Measurements from ENCODE around the gene F10.
A peak's percentile ranks its signal among the peaks of the same experiment; 100 is the strongest.

Gene F10

DNA sequence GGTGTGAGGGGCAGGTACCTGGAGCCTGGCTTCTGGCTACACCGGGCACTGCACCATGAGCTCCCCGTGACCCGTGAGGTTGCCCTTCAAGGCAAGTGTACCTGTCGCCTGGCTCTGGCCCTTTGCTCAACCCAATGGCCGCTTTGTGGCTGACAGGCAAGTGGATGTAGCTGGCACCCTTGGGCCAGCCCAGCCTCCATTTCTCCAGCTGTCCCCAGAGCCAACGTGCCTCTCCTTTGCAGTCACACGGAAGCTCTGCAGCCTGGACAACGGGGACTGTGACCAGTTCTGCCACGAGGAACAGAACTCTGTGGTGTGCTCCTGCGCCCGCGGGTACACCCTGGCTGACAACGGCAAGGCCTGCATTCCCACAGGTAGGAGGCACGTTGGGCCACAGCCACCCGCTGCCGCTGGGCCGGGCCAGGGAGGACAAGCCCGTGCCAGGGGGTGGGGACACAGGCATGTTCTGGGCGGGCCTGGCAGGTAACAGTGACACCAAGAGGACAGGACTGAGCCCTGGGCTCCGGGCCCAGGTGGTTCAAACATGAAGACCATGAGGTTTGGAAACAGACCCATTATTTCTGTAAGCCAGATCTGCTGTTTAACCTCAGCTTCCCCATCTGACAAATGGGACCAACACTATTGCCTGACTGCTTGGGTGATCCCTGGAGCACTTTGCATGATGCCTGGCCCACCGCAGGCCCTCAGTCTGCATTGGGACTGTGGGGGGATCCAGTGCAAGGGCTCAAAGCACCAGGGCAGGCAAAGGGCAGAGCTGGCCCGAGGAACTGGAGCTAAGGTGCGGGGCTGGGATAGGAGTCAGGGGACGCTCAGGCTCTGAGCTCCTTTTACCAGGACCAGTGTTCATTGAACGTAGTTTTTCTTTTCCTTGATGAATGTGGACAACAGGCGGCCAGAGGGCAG lies 18.3 kb downstream of the F10 start:
- H2BK5ac ChIP-seq (ENCODE audit: low read length), result peak overlapping the region; percentile 89
- peak overlapping the region; percentile 91 for H2BK15ac ChIP-seq (ENCODE audit: low read length)
- peaks cover 0 to 24% (median 0%) of the 10 kb centered on the region in 3 experiments for H3K27me3 ChIP-seq (ENCODE audit: control insufficient read depth in 3 of 3, insufficient read depth in 3 of 3, low read depth in 1 of 3, low read length in 3 of 3)
- no peak overlapping the region for H3K27ac ChIP-seq (replicated peaks; ENCODE audit: low read length)
- no peaks in the 10 kb centered on the region for H3K36me3 ChIP-seq (replicated peaks in 1 of 2; ENCODE audit: control insufficient read depth in 2 of 2, insufficient read depth in 2 of 2, low read length in 2 of 2)
- peaks cover 5 to 15% of the 10 kb centered on the region in 2 donors for H3K4me1 ChIP-seq (ENCODE audit: control insufficient read depth in 2 of 2, insufficient read depth in 1 of 2, low read depth in 1 of 2, low read length in 2 of 2)
- H3K4me3 ChIP-seq (ENCODE audit: low read length in 2 of 2), result no peak overlapping the region
- H2AK5ac ChIP-seq (ENCODE audit: low read depth, low read length), result peak overlapping the region; percentile 77
- H2BK120ac ChIP-seq (ENCODE audit: low read depth, low read length), result no peak overlapping the region
- no peak overlapping the region for H3K14ac ChIP-seq (ENCODE audit: low read length)
- no CpG with 5 or more reads among the region's 26 CpGs for WGBS, 2 donors (ENCODE audit: extremely low coverage in 2 of 2, insufficient read length in 2 of 2, insufficient replicate concordance in 1 of 2)
- H3K4me2 ChIP-seq (ENCODE audit: insufficient read depth, low read length, poor library complexity, severe bottlenecking), result no peak overlapping the region
- peak overlapping the region; percentile 98 for H2BK12ac ChIP-seq (ENCODE audit: low read length)
- H3K23ac ChIP-seq (ENCODE audit: low read depth, low read length, poor library complexity), result no peak overlapping the region
- no peak for DNase-seq (ENCODE audit: low spot score)
- no peak overlapping the region for H2AFZ ChIP-seq (ENCODE audit: low read length)
- no peak overlapping the region for H3K9ac ChIP-seq (ENCODE audit: low read depth, low read length, poor library complexity)
- H3K79me1 ChIP-seq (ENCODE audit: low read depth, low read length), result peaks cover 3% of the 10 kb centered on the region
- peak overlapping the region; percentile 77 for H3K18ac ChIP-seq (ENCODE audit: low read length)
- no peak overlapping the region for H4K8ac ChIP-seq (ENCODE audit: low read depth, low read length)
- H3K9me3 ChIP-seq (replicated peaks in 1 of 2; ENCODE audit: control insufficient read depth in 2 of 2, insufficient read depth in 1 of 2, low read depth in 1 of 2, low read length in 2 of 2), result no peaks in the 10 kb centered on the region
- H3K4ac ChIP-seq (ENCODE audit: low read length), result no peak overlapping the region
- H4K91ac ChIP-seq (ENCODE audit: low read depth, low read length, poor library complexity), result no peak overlapping the region

DNA sequence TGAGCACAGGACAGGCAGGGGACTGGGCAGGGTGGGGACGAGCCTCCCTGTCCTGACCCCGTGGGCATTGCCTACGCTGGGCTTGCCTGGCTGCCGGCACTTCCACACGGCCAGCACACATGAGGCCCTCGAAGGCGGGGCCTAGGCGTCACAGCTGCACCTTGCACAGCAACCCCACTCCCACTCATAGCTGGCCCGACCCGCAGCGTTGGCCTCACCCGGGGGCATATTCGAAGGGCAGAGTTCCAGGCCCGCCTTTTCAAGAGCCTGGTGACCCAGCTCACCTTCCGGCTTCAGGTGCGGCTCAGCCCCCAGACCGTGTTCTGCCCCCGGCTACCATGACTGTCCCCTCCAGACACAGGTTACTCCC lies 19.0 kb downstream of the F10 start:
- no peak for DNase-seq (ENCODE audit: low spot score)
- Histone ChIP-seq H3K36me3 (replicated peaks in 1 of 2; ENCODE audit: control insufficient read depth in 2 of 2, insufficient read depth in 2 of 2, low read length in 2 of 2) (no peaks in the 10 kb centered on the region), H4K8ac (ENCODE audit: low read depth, low read length) (no peak overlapping the region), H3K9ac (ENCODE audit: low read depth, low read length, poor library complexity) (no peak overlapping the region), H3K79me1 (ENCODE audit: low read depth, low read length) (peaks cover 3% of the 10 kb centered on the region), H3K4me3 (ENCODE audit: low read length in 2 of 2) (peak overlapping the region in 1 of 2 donors; percentile 2), H3K4me2 (ENCODE audit: insufficient read depth, low read length, poor library complexity, severe bottlenecking) (no peak overlapping the region), H3K23ac (ENCODE audit: low read depth, low read length, poor library complexity) (no peak overlapping the region), H2BK5ac (ENCODE audit: low read length) (peak overlapping the region; percentile 89), H4K91ac (ENCODE audit: low read depth, low read length, poor library complexity) (no peak overlapping the region), H3K14ac (ENCODE audit: low read length) (no peak overlapping the region), H2BK15ac (ENCODE audit: low read length) (peak overlapping the region; percentile 91), H2BK120ac (ENCODE audit: low read depth, low read length) (no peak overlapping the region), H3K4ac (ENCODE audit: low read length) (no peak overlapping the region), H2BK12ac (ENCODE audit: low read length) (no peak overlapping the region), H2AK5ac (ENCODE audit: low read depth, low read length) (peak overlapping the region; percentile 68), H3K27me3 (ENCODE audit: control insufficient read depth in 3 of 3, insufficient read depth in 3 of 3, low read depth in 1 of 3, low read length in 3 of 3) (peaks cover 0 to 24% (median 0%) of the 10 kb centered on the region in 3 experiments), H3K27ac (replicated peaks; ENCODE audit: low read length) (no peak overlapping the region), H3K4me1 (ENCODE audit: control insufficient read depth in 2 of 2, insufficient read depth in 1 of 2, low read depth in 1 of 2, low read length in 2 of 2) (peaks cover 5 to 15% of the 10 kb centered on the region in 2 donors), H2AFZ (ENCODE audit: low read length) (no peak overlapping the region), H3K18ac (ENCODE audit: low read length) (peak overlapping the region; percentile 77), H3K9me3 (replicated peaks in 1 of 2; ENCODE audit: control insufficient read depth in 2 of 2, insufficient read depth in 1 of 2, low read depth in 1 of 2, low read length in 2 of 2) (no peaks in the 10 kb centered on the region)
- WGBS, 2 donors (ENCODE audit: extremely low coverage in 2 of 2, insufficient read length in 2 of 2, insufficient replicate concordance in 1 of 2), result no CpG with 5 or more reads among the region's 18 CpGs

DNA sequence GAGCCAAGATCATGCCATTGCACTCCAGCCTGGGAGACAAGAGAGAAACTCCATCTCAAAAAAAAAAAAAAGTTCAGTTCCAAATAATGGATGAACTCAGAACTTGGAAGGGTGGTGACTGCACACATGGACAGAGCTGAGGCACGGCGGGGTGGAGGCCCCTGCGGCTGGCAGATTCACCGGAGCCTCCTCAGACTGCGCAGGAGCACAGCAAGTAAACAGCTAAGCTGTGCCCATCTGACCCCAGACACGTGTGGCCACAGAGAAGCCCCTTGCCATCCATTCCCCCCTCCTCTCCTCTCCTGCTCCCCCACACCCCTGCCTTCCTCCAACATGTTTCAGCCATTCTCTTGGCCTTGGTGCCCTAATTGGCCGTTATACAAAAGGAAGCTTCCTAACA lies 20.3 kb downstream of the F10 start:
- Histone ChIP-seq H2BK15ac (ENCODE audit: low read length) (no peak overlapping the region), H3K9me3 (replicated peaks in 1 of 2; ENCODE audit: control insufficient read depth in 2 of 2, insufficient read depth in 1 of 2, low read depth in 1 of 2, low read length in 2 of 2) (no peaks in the 10 kb centered on the region), H2BK5ac (ENCODE audit: low read length) (no peak overlapping the region), H4K91ac (ENCODE audit: low read depth, low read length, poor library complexity) (no peak overlapping the region), H3K9ac (ENCODE audit: low read depth, low read length, poor library complexity) (no peak overlapping the region), H3K27me3 (ENCODE audit: control insufficient read depth in 3 of 3, insufficient read depth in 3 of 3, low read depth in 1 of 3, low read length in 3 of 3) (peaks cover 0 to 13% (median 0%) of the 10 kb centered on the region in 3 experiments), H2AFZ (ENCODE audit: low read length) (peak overlapping the region; percentile 23), H3K27ac (replicated peaks; ENCODE audit: low read length) (no peak overlapping the region), H3K18ac (ENCODE audit: low read length) (peak overlapping the region; percentile 60), H3K4me1 (ENCODE audit: control insufficient read depth in 2 of 2, insufficient read depth in 1 of 2, low read depth in 1 of 2, low read length in 2 of 2) (peaks cover 3 to 10% of the 10 kb centered on the region in 2 donors), H2BK120ac (ENCODE audit: low read depth, low read length) (no peak overlapping the region), H3K4ac (ENCODE audit: low read length) (no peak overlapping the region), H3K14ac (ENCODE audit: low read length) (no peak overlapping the region), H3K4me3 (ENCODE audit: low read length in 2 of 2) (no peak overlapping the region), H3K4me2 (ENCODE audit: insufficient read depth, low read length, poor library complexity, severe bottlenecking) (no peak overlapping the region), H3K79me1 (ENCODE audit: low read depth, low read length) (peaks cover 3% of the 10 kb centered on the region), H2AK5ac (ENCODE audit: low read depth, low read length) (no peak overlapping the region), H4K8ac (ENCODE audit: low read depth, low read length) (no peak overlapping the region), H2BK12ac (ENCODE audit: low read length) (no peak overlapping the region), H3K23ac (ENCODE audit: low read depth, low read length, poor library complexity) (no peak overlapping the region), H3K36me3 (replicated peaks in 1 of 2; ENCODE audit: control insufficient read depth in 2 of 2, insufficient read depth in 2 of 2, low read length in 2 of 2) (no peaks in the 10 kb centered on the region)
- DNase-seq (ENCODE audit: low spot score), result no peak
- WGBS, 2 donors (ENCODE audit: extremely low coverage in 2 of 2, insufficient read length in 2 of 2, insufficient replicate concordance in 1 of 2), result no CpG with 5 or more reads among the region's 7 CpGs

DNA sequence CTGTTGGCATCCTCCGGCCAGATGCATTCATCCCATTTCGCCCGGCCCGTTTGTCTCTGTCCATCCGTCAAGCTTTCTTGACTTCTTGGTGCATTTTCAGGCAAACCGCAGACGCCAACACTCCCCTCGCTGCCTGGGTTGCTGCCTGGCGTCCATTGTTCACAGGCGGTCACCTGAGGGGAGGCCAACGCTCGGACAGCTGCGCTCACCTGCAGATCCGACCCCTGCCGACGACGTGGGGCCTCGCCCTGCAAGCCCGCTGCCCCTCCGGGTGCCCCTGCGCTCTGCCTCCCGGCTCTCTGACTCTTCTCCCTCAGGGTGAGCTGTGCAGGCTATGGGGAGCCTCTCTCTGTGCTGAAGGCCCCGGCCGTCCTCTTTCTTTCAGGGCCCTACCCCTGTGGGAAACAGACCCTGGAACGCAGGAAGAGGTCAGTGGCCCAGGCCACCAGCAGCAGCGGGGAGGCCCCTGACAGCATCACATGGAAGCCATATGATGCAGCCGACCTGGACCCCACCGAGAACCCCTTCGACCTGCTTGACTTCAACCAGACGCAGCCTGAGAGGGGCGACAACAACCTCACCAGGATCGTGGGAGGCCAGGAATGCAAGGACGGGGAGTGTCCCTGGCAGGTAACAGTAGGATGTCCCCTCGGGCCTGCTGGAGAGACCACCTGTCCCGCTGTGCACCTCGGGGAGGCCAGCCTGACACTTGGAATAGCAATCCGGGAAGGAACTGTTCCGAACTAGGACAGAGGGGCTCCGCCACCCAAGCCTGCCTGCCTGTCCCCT lies 21.1 kb downstream of the F10 start:
- peak overlapping the region; percentile 10 for H3K14ac ChIP-seq (ENCODE audit: low read length)
- no peaks in the 10 kb centered on the region for H3K9me3 ChIP-seq (replicated peaks in 1 of 2; ENCODE audit: control insufficient read depth in 2 of 2, insufficient read depth in 1 of 2, low read depth in 1 of 2, low read length in 2 of 2)
- no peak overlapping the region for H3K4me3 ChIP-seq (ENCODE audit: low read length in 2 of 2)
- H3K27me3 ChIP-seq (ENCODE audit: control insufficient read depth in 3 of 3, insufficient read depth in 3 of 3, low read depth in 1 of 3, low read length in 3 of 3), result peaks cover 0 to 7% (median 0%) of the 10 kb centered on the region in 3 experiments
- no peak overlapping the region for H3K4me2 ChIP-seq (ENCODE audit: insufficient read depth, low read length, poor library complexity, severe bottlenecking)
- peaks cover 0 to 9% of the 10 kb centered on the region in 2 donors for H3K4me1 ChIP-seq (ENCODE audit: control insufficient read depth in 2 of 2, insufficient read depth in 1 of 2, low read depth in 1 of 2, low read length in 2 of 2)
- H2AK5ac ChIP-seq (ENCODE audit: low read depth, low read length), result peak overlapping the region; percentile 77
- H2AFZ ChIP-seq (ENCODE audit: low read length), result peak overlapping the region; percentile 23
- peak overlapping the region; percentile 80 for H3K9ac ChIP-seq (ENCODE audit: low read depth, low read length, poor library complexity)
- H3K27ac ChIP-seq (replicated peaks; ENCODE audit: low read length), result no peak overlapping the region
- peak overlapping the region; percentile 51 for H3K23ac ChIP-seq (ENCODE audit: low read depth, low read length, poor library complexity)
- peak overlapping the region; percentile 97 for H2BK15ac ChIP-seq (ENCODE audit: low read length)
- DNase-seq (ENCODE audit: low spot score), result no peak
- peak overlapping the region; percentile 83 for H2BK5ac ChIP-seq (ENCODE audit: low read length)
- H4K91ac ChIP-seq (ENCODE audit: low read depth, low read length, poor library complexity), result no peak overlapping the region
- peak overlapping the region; percentile 70 for H4K8ac ChIP-seq (ENCODE audit: low read depth, low read length)
- H3K4ac ChIP-seq (ENCODE audit: low read length), result peak overlapping the region; percentile 0
- peak overlapping the region; percentile 86 for H3K18ac ChIP-seq (ENCODE audit: low read length)
- no peaks in the 10 kb centered on the region for H3K36me3 ChIP-seq (replicated peaks in 1 of 2; ENCODE audit: control insufficient read depth in 2 of 2, insufficient read depth in 2 of 2, low read length in 2 of 2)
- peaks cover 3% of the 10 kb centered on the region for H3K79me1 ChIP-seq (ENCODE audit: low read depth, low read length)
- H2BK12ac ChIP-seq (ENCODE audit: low read length), result peak overlapping the region; percentile 88
- WGBS, 2 donors (ENCODE audit: extremely low coverage in 2 of 2, insufficient read length in 2 of 2, insufficient replicate concordance in 1 of 2), result no CpG with 5 or more reads among the region's 39 CpGs
- peak overlapping the region; percentile 6 for H2BK120ac ChIP-seq (ENCODE audit: low read depth, low read length)
